A549 (cell line): ENCODE results near the gene SEMA4D. TPM values are rescaled to one million over a fixed set of nuclear protein-coding genes. Genes with fewer than 3 reads are reported as not detected.

Experiments used
- ATAC-seq, 2 experiments: fragments of 200-7000 bp in 1 of 2; fragments of >200 bp in 1 of 2; cut with Nextera tagmentation in 1 of 2; cut with Tn5 transposase in 1 of 2; 3 replicates each; pipeline versions ENCODE4 v1.8.0 to v1.9.1; 2018 to 2020; ENCODE audit warnings: mild to moderate bottlenecking in 1 of 2, moderate library complexity in 1 of 2
- CTCF ChIA-PET: fragments of 300-600 bp; sonication (Branson Sonifier 250); formaldehyde crosslinking; extraction: SDS; loops from one replicate; lab custom pipeline; 2021; ENCODE audit warnings: antibody characterized with exemption, inconsistent platforms; lab: Yijun Ruan, JAX
- POLR2A ChIA-PET: fragments of 350-600 bp; formaldehyde crosslinking; extraction: SDS; loops from one replicate; lab custom pipeline; 2021; ENCODE audit warnings: antibody characterized with exemption, inconsistent platforms; lab: Yijun Ruan, JAX
- DNase-seq, 2 experiments: peaks; one replicate each; pipeline versions ENCODE4 v3.0.0 to v3.0.0-alpha.2; 2011 to 2016; ENCODE audit warnings: low read depth in 1 of 2, low spot score in 1 of 2
- FAIRE-seq: peaks from 2 replicates; lab custom pipeline; 2011; peaks lifted over from hg19 to GRCh38; lab: Jason Lieb, UNC
- H3K27ac ChIP-seq, 2 experiments: fragments of >200 bp; sonication (Bioruptor Twin); formaldehyde crosslinking; 3 replicates each; pipeline ENCODE4 v1.5.1; 2016 to 2017
- H3K4me1 ChIP-seq: fragments of >200 bp; sonication (Bioruptor Twin); formaldehyde crosslinking; 3 replicates; pipeline ENCODE4 v1.6.1; 2016
- H3K4me2 ChIP-seq: fragments of >200 bp; sonication (Bioruptor Twin); formaldehyde crosslinking; 3 replicates; pipeline ENCODE4 v1.6.1; 2016
- H3K4me3 ChIP-seq: fragments of >200 bp; sonication (Bioruptor Twin); formaldehyde crosslinking; 3 replicates; pipeline ENCODE4 v1.5.1; 2016
- H3K9me3 ChIP-seq: fragments of >200 bp; sonication (Bioruptor Twin); formaldehyde crosslinking; 3 replicates; pipeline ENCODE4 v1.6.1; 2016
- ATOH8 ChIP-seq: fragments of 250-450 bp; sonication (Bioruptor Pico); IDR thresholded peaks from 2 replicates; pipeline ENCODE4 v1.5.0; 2020; ENCODE audit warnings: low read depth, mild to moderate bottlenecking, moderate library complexity
- CBX8 ChIP-seq: fragments of 200-600 bp; sonication (generic); IDR thresholded peaks from 2 replicates; pipeline ENCODE4 v1.6.1; 2016
- CHD2 ChIP-seq: fragments of 150-350 bp; IDR thresholded peaks from 2 replicates; pipeline ENCODE4 v1.6.1; 2014; ENCODE audit warnings: low read length; ENCODE audit not compliant: partially characterized antibody
- ESRRA ChIP-seq: fragments of 150-350 bp; IDR thresholded peaks from 2 replicates; pipeline ENCODE4 v1.6.1; 2014; ENCODE audit warnings: mild to moderate bottlenecking, low read length, borderline replicate concordance
- FOXS1 ChIP-seq: fragments of 250-450 bp; sonication (Bioruptor Pico); IDR thresholded peaks from 2 replicates; pipeline ENCODE4 v1.5.0; 2020; ENCODE audit warnings: mild to moderate bottlenecking, moderate library complexity
- HES2 ChIP-seq: fragments of >200 bp; sonication (Bioruptor Twin); formaldehyde crosslinking; IDR thresholded peaks from 2 replicates; pipeline ENCODE4 v1.6.1; 2016
- HEYL ChIP-seq: fragments of 250-450 bp; sonication (Bioruptor Pico); IDR thresholded peaks from 2 replicates; pipeline ENCODE4 v1.8.0; 2021; ENCODE audit warnings: mild to moderate bottlenecking, moderate library complexity
- HMGXB4 ChIP-seq: fragments of 250-450 bp; sonication (Bioruptor Pico); IDR thresholded peaks from 2 replicates; pipeline ENCODE4 v1.5.0; 2021; ENCODE audit warnings: mild to moderate bottlenecking, moderate library complexity, borderline replicate concordance
- HOXB13 ChIP-seq: fragments of 250-450 bp; sonication (Bioruptor Pico); IDR thresholded peaks from 2 replicates; pipeline ENCODE4 v1.5.0; 2020; ENCODE audit warnings: low read depth, mild to moderate bottlenecking, moderate library complexity
- MYC ChIP-seq: IDR thresholded peaks from 2 replicates; pipeline ENCODE4 v1.6.1; 2012; ENCODE audit warnings: mild to moderate bottlenecking, inconsistent platforms, low read length, improper control_type of control experiment, borderline replicate concordance
- NPAS2 ChIP-seq: fragments of 250-450 bp; sonication (Bioruptor Pico); IDR thresholded peaks from 2 replicates; pipeline ENCODE4 v1.8.0; 2022; ENCODE audit warnings: mild to moderate bottlenecking, moderate library complexity, borderline replicate concordance
- PHF8 ChIP-seq: fragments of 200-600 bp; sonication (generic); IDR thresholded peaks from 2 replicates; pipeline ENCODE4 v1.6.1; 2016; ENCODE audit warnings: low read depth, mild to moderate bottlenecking, antibody characterized with exemption, moderate library complexity, borderline replicate concordance
- POLR2A ChIP-seq: IDR thresholded peaks from 2 replicates; pipeline ENCODE4 v1.6.1; 2012; ENCODE audit warnings: mild to moderate bottlenecking, low read length
- TFCP2L1 ChIP-seq: fragments of 250-450 bp; sonication (Bioruptor Pico); IDR thresholded peaks from 2 replicates; pipeline ENCODE4 v1.5.0; 2021; ENCODE audit warnings: mild to moderate bottlenecking
- ZFP36 ChIP-seq: fragments of 450-650 bp; IDR thresholded peaks from 2 replicates; pipeline ENCODE4 v1.6.1; 2014; ENCODE audit warnings: borderline replicate concordance; ENCODE audit not compliant: partially characterized antibody
- ZSCAN20 ChIP-seq: fragments of 250-450 bp; sonication (Bioruptor Pico); IDR thresholded peaks from 2 replicates; pipeline ENCODE4 v1.8.0; 2022; ENCODE audit warnings: mild to moderate bottlenecking, moderate library complexity
- WGBS: methylation state at CpG from one replicate; pipeline ENCODE4 v1.1.6; 2017; ENCODE audit errors: missing lambda C conversion rate; 5-methylcytosine and 5-hydroxymethylcytosine counted together
- polyA plus RNA-seq, 4 experiments: library from polyadenylated mRNA; depleted of rRNA in 3 of 4; stranded (reverse); fragments of >200 nt; fragmentation: RNase III in 1 of 4; extraction: RNeasy Plus Mini Kit Qiagen cat#74134 plus additional on column Dnase treatment in 1 of 4; gene quantifications; 2 replicates in 3 of 4; 3 replicates in 1 of 4; pipeline ENCODE4 v1.2.3, GENCODE V29; 2011 to 2017
- TF ChIP-seq, protein P1 (sequence below): fragments of 150-350 bp; IDR thresholded peaks from 2 replicates; pipeline ENCODE4 v1.6.1; 2014; ENCODE audit warnings: low read depth, mild to moderate bottlenecking, low read length

The SEMA4D gene
- polyA plus RNA-seq, 2 of the 4 experiments (the other 2 are of a cell fraction), result 5.3 to 7.2 TPM

DNA sequence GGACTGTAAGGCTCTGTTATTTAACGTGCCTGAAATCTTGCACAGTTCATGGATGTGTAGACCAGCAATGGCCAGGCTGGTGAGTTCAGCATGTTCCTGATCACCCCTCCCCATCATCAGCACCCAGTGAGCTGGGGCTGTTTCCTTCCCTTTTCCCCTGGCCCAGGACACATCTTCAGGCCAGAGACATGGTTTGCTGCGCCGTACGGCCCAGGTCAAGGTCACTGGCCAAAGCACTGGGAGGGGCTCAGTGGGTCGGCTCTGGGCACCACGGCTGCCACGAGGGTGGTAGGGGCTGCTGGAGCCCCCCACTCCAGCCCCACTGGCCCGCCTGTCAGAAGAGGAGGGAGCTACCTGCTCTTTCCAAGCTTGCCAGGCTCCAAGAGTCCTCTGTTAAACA lies 55.9 kb downstream of the SEMA4D start:
- FAIRE-seq, result no peak
- TF ChIP-seq ZSCAN20 (CRISPR knock-in tag), result no peak
- Histone ChIP-seq H3K27ac (no peak overlapping the region), H3K4me1 (no peaks in the 10 kb centered on the region), H3K4me3 (no peak overlapping the region), H3K4me2 (no peak overlapping the region), H3K9me3 (no peaks in the 10 kb centered on the region)
- ChIA-PET POLR2A (no interaction called here), CTCF (no interaction called here)
- DNase-seq, result no peak
- 73% methylated on average over 6 of the region's 8 CpGs for WGBS
- ATAC-seq, result no peak

- ChIA-PET POLR2A (no interaction called here), CTCF (interaction anchor here (1.0 kb wide), 1 partner anchor 12 kb away, joined by 3 read pairs; no protein-coding TSS in a partner anchor)
- ATAC-seq (no peak), FAIRE-seq (no peak), DNase-seq (no peak)
- H3K4me3 ChIP-seq, result no peak overlapping the region
- WGBS, result 71% methylated on average over 3 of the region's 3 CpGs
- no peak overlapping the region for H3K4me2 ChIP-seq
- no peaks in the 10 kb centered on the region for H3K4me1 ChIP-seq
- H3K27ac ChIP-seq, result no peak overlapping the region
- no peak for TF ChIP-seq HOXB13 (CRISPR knock-in tag)
- no peak for TF ChIP-seq HMGXB4
- TF ChIP-seq ZFP36, result no peak
- no peak for TF ChIP-seq CHD2
- TF ChIP-seq MYC, result no peak
- TF ChIP-seq HES2, result no peak
- TF ChIP-seq HEYL, result no peak
- no peak for TF ChIP-seq CBX8
- no peak for TF ChIP-seq PHF8
- TF ChIP-seq, protein P1, sequence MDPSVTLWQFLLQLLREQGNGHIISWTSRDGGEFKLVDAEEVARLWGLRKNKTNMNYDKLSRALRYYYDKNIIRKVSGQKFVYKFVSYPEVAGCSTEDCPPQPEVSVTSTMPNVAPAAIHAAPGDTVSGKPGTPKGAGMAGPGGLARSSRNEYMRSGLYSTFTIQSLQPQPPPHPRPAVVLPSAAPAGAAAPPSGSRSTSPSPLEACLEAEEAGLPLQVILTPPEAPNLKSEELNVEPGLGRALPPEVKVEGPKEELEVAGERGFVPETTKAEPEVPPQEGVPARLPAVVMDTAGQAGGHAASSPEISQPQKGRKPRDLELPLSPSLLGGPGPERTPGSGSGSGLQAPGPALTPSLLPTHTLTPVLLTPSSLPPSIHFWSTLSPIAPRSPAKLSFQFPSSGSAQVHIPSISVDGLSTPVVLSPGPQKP, result no peak
- no peak for TF ChIP-seq ESRRA
- no peak for TF ChIP-seq POLR2A
- H3K9me3 ChIP-seq, result no peaks in the 10 kb centered on the region
Observed at GRCh38 chr9:89441655-89441970, 56.3 kb downstream of the SEMA4D start.

GRCh38 chr9:89440951-89441654 lies 56.8 kb downstream of the SEMA4D start:
- no peaks in the 10 kb centered on the region for H3K9me3 ChIP-seq
- no peaks in the 10 kb centered on the region for H3K4me1 ChIP-seq
- WGBS, result 98% methylated on average over 16 of the region's 16 CpGs
- no peak overlapping the region for H3K27ac ChIP-seq
- ChIA-PET CTCF (interaction anchor here (1.0 kb wide), 1 partner anchor 12 kb away, joined by 3 read pairs; no protein-coding TSS in a partner anchor), POLR2A (no interaction called here)
- ATAC-seq, result no peak
- H3K4me2 ChIP-seq, result no peak overlapping the region
- no peak for FAIRE-seq
- no peak for TF ChIP-seq FOXS1 (CRISPR knock-in tag)
- no peak for TF ChIP-seq ATOH8 (CRISPR knock-in tag)
- no peak for TF ChIP-seq NPAS2 (CRISPR knock-in tag)
- TF ChIP-seq TFCP2L1, result no peak
- TF ChIP-seq HMGXB4, result no peak
- H3K4me3 ChIP-seq, result no peak overlapping the region
- DNase-seq, result no peak
